ENCODE measurements around the gene ADIPOR1. TPM values are rescaled to one million over a fixed set of nuclear protein-coding genes. Genes with fewer than 3 reads are reported as not detected.
"Not testable (repeated sequence)": the region's sequence is repeated elsewhere in the genome, so short reads cannot be mapped to it uniquely, and the experiment has no call there.

The ADIPOR1 gene
- total and polyA plus RNA-seq, 9 donors: 39.7 to 119 (median 49.7) TPM

GRCh38 chr1:202905331-202905730 is 52.8 kb downstream of the ADIPOR1 start:
- H3K36me3 ChIP-seq: no peaks in the 10 kb centered on the region
- no peaks in the 10 kb centered on the region for H3K4me1 ChIP-seq (ENCODE audit: insufficient read depth)
- no peak overlapping the region for H3K27ac ChIP-seq
- no peak overlapping the region for H3K4me3 ChIP-seq
- intact Hi-C loops (cut with DNase I): no loop called here
- DNase-seq: no peak
- H3K27me3 ChIP-seq: no peaks in the 10 kb centered on the region
- no peaks in the 10 kb centered on the region for H3K9me3 ChIP-seq
- WGBS, 3 donors: 72 to 96% (median 84%) methylated on average over 4 of the region's 4 CpGs
- TF ChIP-seq POLR2A (IDR thresholded peaks at IDR 0.05) (no peak), CTCF (IDR thresholded peaks at IDR 0.05) (no peak), EP300 (IDR thresholded peaks at IDR 0.05) (no peak)

GRCh38 chr1:202903808-202904207 is 54.3 kb downstream of the ADIPOR1 start:
- H3K9me3 ChIP-seq; H3K27ac ChIP-seq; H3K4me3 ChIP-seq; H3K36me3 ChIP-seq; DNase-seq; intact Hi-C loops (cut with DNase I); H3K4me1 ChIP-seq (ENCODE audit: insufficient read depth); H3K27me3 ChIP-seq: not testable (repeated sequence)
- WGBS, 3 donors: 86 to 93% (median 92%) methylated on average over 5 of the region's 5 CpGs

GRCh38 chr1:202901555-202901954 is 56.6 kb downstream of the ADIPOR1 start:
- WGBS, 3 donors: 86 to 89% (median 88%) methylated on average over 4 of the region's 4 CpGs
- Histone ChIP-seq H3K27me3 (no peaks in the 10 kb centered on the region), H3K9me3 (no peaks in the 10 kb centered on the region), H3K36me3 (no peaks in the 10 kb centered on the region), H3K27ac (no peak overlapping the region), H3K4me3 (no peak overlapping the region), H3K4me1 (ENCODE audit: insufficient read depth) (no peaks in the 10 kb centered on the region)
- TF ChIP-seq POLR2A (IDR thresholded peaks at IDR 0.05) (no peak), EP300 (IDR thresholded peaks at IDR 0.05) (no peak)
- DNase-seq: no peak
- intact Hi-C loops (cut with DNase I): no loop called here

GRCh38 chr1:202892501-202892900 is 65.6 kb downstream of the ADIPOR1 start:
- DNase-seq: no peak
- Histone ChIP-seq H3K9me3 (no peaks in the 10 kb centered on the region), H3K4me3 (no peak overlapping the region), H3K36me3 (no peaks in the 10 kb centered on the region), H3K27ac (no peak overlapping the region), H3K4me1 (ENCODE audit: insufficient read depth) (no peaks in the 10 kb centered on the region), H3K27me3 (no peaks in the 10 kb centered on the region)
- intact Hi-C loops (cut with DNase I): no loop called here
- 91 to 95% (median 95%) methylated on average over 7 of the region's 7 CpGs for WGBS, 3 donors
- TF ChIP-seq POLR2A (IDR thresholded peaks at IDR 0.05) (no peak), CTCF (IDR thresholded peaks at IDR 0.05) (no peak), EP300 (IDR thresholded peaks at IDR 0.05) (no peak)

Small RNAs within 50 kb of the gene (small RNA-seq; reads per million reads assigned to genes)
- gene RF00019: not detected

Other genes starting within 250 kb of the ADIPOR1 start
- 1 to 10 TPM in 2 of 7 donors, under 1 TPM in 4, not detected in 1; 0.34 to 5.5 (median 0.80) TPM for gene SYT2, start 247.9 kb downstream of the ADIPOR1 start, total RNA-seq
- under 1 TPM; 0.39 to 0.52 TPM for gene SYT2, start 247.9 kb downstream of the ADIPOR1 start, polyA plus RNA-seq
- gene KDM5B, start 149.9 kb downstream of the ADIPOR1 start, total RNA-seq: 10 to 100 TPM; 47.2 to 80.3 (median 56.1) TPM
- 10 to 100 TPM; 19.6 to 39.4 TPM for gene KDM5B, start 149.9 kb downstream of the ADIPOR1 start, polyA plus RNA-seq
- 1 to 10 TPM in 3 of 7 donors, under 1 TPM in 2, not detected in 2; 0.57 to 1.2 (median 1.0) TPM for gene PCAT6, start 147.4 kb downstream of the ADIPOR1 start, total RNA-seq
- 1 to 10 TPM; 1.5 to 2.8 TPM for gene PCAT6, start 147.4 kb downstream of the ADIPOR1 start, polyA plus RNA-seq
- gene RABIF, start 69.2 kb downstream of the ADIPOR1 start, total RNA-seq: 1 to 10 TPM; 2.7 to 6.0 (median 3.9) TPM
- gene RABIF, start 69.2 kb downstream of the ADIPOR1 start, polyA plus RNA-seq: 10 to 100 TPM in 1 of 2 donors, 1 to 10 TPM in 1; 2.8 to 11.7 TPM
- 10 to 100 TPM; 11.2 to 29.7 (median 20.1) TPM for gene KLHL12, start 31.1 kb downstream of the ADIPOR1 start, total RNA-seq
- gene KLHL12, start 31.1 kb downstream of the ADIPOR1 start, polyA plus RNA-seq: 10 to 100 TPM; 13.5 to 25.4 TPM
- 10 to 100 TPM; 39.3 to 61.6 (median 52.5) TPM for gene CYB5R1, start 8.9 kb upstream of the ADIPOR1 start, total RNA-seq
- 10 to 100 TPM; 46.8 to 82.5 TPM for gene CYB5R1, start 8.9 kb upstream of the ADIPOR1 start, polyA plus RNA-seq
- 10 to 100 TPM; 42.0 to 67.4 (median 46.6) TPM for gene TMEM183A, start 49.1 kb upstream of the ADIPOR1 start, total RNA-seq
- gene TMEM183A, start 49.1 kb upstream of the ADIPOR1 start, polyA plus RNA-seq: 10 to 100 TPM; 44.0 to 72.4 TPM
- 1 to 10 TPM; 1.0 to 2.6 (median 1.6) TPM for gene PPFIA4, start 68.2 kb upstream of the ADIPOR1 start, total RNA-seq
- gene PPFIA4, start 68.2 kb upstream of the ADIPOR1 start, polyA plus RNA-seq: under 1 TPM; 0.35 to 0.53 TPM
- gene MYOG, start 127.7 kb upstream of the ADIPOR1 start, total RNA-seq: not detected
- not detected for gene MYOG, start 127.7 kb upstream of the ADIPOR1 start, polyA plus RNA-seq
- 1 to 10 TPM in 1 of 7 donors, under 1 TPM in 6; 0.15 to 1.3 (median 0.70) TPM for gene ADORA1, start 169.4 kb upstream of the ADIPOR1 start, total RNA-seq
- under 1 TPM; 0.17 to 0.27 TPM for gene ADORA1, start 169.4 kb upstream of the ADIPOR1 start, polyA plus RNA-seq
- under 1 TPM in 3 of 7 donors, not detected in 4; 0.10 to 0.27 (median 0.23) TPM for gene MYBPH, start 217.5 kb upstream of the ADIPOR1 start, total RNA-seq
- gene MYBPH, start 217.5 kb upstream of the ADIPOR1 start, polyA plus RNA-seq: under 1 TPM in 1 of 2 donors, not detected in 1; 0.04 TPM
- gene CHI3L1, start 228.4 kb upstream of the ADIPOR1 start, total RNA-seq: 10 to 100 TPM in 3 of 7 donors, 1 to 10 TPM in 3, not detected in 1; 4.0 to 70.5 (median 10.2) TPM
- 1 to 10 TPM; 6.4 TPM for gene CHI3L1, start 228.4 kb upstream of the ADIPOR1 start, polyA plus RNA-seq

Measured in ovary (tissue), 9 donors.